ENCODE measurements around the gene IFI27L2.

Gene IFI27L2

GRCh38 chr14:94098326-94098992 is 30.9 kb downstream of the IFI27L2 start:
- no peak for DNase-seq

DNA sequence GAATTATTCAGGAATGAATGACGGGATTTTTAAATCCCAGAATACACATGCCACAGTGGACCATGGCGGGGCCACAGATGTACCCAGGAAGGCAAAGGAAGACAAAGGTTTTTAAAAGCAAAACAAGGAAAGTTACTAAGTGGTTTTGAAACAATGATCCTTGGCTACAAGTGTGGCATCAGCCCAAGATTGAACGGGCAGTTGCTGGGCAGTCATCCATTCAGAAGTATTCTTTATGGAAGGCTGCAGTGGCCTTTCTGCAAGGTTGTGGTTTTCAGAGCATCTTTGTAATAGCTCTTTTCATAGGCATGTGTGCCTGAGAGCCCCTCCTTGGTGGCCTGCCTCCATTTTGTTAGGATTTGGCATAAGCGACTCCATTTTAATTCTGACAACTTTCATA is 32.3 kb downstream of the IFI27L2 start:
- no peak for DNase-seq

GRCh38 chr14:94093418-94093817 is 36.0 kb downstream of the IFI27L2 start:
- no peak for DNase-seq

DNA sequence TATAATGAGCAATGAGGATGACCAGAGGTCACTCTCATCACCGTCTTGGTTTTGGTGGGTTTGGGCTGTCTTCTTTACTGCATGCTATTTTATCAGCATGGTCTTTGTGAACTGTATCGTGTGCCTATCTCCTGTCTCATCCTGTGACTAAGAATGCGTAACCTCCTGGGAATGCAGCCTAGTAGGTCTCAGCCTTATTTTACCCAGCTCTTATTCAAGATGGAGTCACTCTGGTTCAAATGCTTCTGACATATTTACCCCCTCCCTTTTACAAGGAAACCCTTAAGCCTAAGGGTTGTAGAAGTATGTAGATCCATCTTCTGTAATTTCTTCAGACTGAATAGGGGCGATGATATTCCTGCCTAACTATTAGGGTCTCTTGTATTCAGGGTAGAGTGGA is 39.9 kb downstream of the IFI27L2 start:
- no peak for DNase-seq

DNA sequence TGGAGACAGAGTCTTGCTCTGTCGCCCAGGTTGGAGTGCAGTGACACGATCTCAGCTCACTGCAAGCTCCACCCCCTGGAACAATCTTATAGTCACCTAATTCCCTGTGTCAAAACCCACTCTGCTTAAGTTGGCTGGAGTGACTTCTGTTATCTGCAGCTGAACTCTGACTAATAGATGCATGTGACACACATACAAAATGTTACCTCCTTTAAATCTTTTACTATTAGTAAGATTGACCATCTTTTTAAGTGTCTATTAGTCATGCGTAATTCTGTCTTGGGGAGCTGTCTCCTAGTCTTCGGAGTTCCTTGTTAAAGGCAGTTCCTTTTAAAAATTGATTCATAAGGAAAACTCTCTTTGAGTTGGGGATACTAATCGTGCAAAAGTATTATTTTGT is 40.9 kb downstream of the IFI27L2 start:
- DNase-seq: no peak

DNA sequence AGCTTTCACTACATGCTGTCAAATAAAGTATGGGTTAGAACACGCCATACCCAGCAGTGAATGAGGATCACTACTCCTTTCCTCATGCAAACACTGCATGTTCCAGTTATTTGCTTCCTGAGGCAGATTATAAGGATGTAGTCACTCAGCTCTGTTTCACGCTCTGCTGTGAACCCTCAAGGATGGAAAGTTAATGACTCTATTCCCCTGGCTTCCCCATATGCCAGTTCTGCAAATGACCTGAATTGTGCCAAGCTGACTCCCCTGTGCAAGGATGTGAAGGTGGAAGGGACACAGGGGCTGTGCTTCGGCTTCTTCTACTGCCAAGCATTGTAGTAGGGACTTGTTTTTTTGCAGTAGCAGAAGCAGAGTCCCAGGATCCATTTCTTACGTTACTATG is 41.5 kb downstream of the IFI27L2 start:
- DNase-seq: no peak

- no peak for DNase-seq
These were observed 48.0 kb downstream of the IFI27L2 start for GRCh38 chr14:94081386-94081820.

DNA sequence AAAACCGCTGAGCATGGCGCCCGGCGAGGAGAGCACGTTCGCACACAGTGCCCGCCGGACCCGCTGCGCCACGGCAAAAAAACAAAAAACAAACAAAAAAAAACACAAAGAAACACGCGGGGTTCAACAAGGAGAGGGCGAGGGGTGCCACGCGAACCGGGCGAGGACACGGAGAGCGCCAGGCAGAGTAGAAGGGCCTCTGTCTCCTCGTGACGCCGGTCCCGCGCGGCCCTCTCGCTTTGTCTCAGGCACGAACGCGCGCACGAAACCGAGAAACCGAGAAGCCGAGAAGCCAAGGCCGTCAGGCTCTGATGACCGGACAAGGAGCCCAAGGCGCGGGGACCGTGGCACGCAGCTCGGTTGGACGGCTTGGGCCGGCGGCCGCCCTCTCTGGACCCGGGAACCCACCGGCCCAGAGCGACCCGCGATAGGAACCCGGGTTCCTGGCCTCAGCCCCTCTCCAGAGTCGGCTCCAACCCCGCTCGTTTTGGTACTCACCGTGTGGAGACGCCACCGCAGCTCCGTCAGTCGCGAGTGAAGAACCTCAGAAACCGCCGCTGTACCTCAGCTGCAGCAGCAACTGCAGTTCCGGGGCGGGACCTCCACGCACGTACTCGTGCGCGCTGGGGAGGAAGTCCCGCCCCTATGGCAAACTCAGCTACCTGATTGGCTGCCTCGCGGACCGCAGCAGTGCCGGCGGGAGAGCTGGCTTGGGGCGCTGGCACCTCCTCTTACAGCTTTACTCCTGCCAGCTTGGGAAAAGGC is 48.6 kb downstream of the IFI27L2 start, which contains the start of the genes DDX24 and IFI27L1:
Gene DDX24, minus strand, starts transcription at position 582 of the 765 bp plus-strand sequence. CDS start 1,460 bp downstream, outside the sequence.
Gene IFI27L1, plus strand, starts transcription at position 690 of the 765 bp plus-strand sequence. CDS start 15,628 bp downstream, outside the sequence.
- DNase-seq: peak; percentile 96

DNA sequence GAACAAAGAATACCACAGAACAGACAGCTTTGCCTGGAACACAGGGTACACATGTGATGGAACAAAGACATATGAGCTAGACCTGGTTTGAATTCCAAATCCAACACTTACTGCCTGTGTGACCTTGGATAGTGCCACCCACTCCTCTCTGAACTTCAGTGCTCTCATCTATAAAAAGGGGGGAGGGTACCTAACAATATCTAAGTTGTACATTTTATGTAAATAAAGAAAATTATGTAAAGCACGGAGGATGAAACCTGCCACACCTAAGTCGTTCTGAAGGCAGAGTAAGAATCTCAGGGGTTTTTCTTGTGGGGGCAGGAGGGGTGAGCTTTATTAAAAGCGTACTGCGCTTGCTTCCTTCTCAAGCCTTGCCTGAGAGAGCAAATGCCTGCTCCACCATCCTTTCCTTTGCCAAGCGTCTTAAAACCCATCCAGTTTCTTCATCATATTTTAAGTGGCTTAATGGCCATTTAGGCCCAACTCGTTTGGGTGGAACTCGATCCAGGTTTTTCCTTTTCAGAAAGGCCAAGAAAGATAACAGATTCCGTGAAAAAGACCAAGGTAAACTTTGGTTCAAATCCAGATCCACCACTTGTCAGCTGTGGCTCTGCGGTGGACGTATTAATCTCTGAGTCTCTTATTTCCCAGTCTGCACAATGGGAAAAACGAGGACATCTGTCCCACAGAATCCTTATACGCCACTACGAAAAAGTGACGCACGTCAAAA is 49.3 kb downstream of the IFI27L2 start:
- no peak for DNase-seq

DNA sequence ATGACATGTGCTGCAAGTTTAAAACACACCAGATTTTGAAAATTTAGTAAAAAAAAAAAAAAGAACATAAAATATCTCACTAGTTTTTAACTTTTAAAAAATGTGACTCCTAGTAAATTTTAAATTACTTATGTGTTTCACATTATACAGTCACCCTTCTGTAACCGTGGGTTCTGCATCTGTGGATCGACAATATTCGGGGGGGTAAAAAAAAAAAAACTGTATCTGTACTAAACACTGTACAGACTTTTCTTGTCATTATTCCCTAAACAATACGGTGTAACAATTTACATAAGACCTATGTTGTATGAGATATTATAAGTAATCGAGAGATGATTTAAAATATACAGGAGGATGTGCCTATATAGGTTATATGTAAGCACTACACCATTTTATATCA is 51.6 kb downstream of the IFI27L2 start:
- DNase-seq: no peak

All from activated CD8-positive, alpha-beta memory T cell treated with anti-CD3 and anti-CD28 coated beads, Interleukin-2, amount 50 U/mL, for 4 hours (primary cell).